Stimulated activated CD8-positive, alpha-beta memory T cell treated with anti-CD3 and anti-CD28 coated beads, Interleukin-2, amount 100 ng/mL, for 48 hours (primary cell): ENCODE measurements around the gene TBC1D24.

Experiments
- DNase-seq, 2 donors: peaks; one replicate each; pipeline ENCODE4 v3.0.0-alpha.2; 2020; ENCODE audit warnings: low read depth in 2 of 2

Gene TBC1D24

DNA sequence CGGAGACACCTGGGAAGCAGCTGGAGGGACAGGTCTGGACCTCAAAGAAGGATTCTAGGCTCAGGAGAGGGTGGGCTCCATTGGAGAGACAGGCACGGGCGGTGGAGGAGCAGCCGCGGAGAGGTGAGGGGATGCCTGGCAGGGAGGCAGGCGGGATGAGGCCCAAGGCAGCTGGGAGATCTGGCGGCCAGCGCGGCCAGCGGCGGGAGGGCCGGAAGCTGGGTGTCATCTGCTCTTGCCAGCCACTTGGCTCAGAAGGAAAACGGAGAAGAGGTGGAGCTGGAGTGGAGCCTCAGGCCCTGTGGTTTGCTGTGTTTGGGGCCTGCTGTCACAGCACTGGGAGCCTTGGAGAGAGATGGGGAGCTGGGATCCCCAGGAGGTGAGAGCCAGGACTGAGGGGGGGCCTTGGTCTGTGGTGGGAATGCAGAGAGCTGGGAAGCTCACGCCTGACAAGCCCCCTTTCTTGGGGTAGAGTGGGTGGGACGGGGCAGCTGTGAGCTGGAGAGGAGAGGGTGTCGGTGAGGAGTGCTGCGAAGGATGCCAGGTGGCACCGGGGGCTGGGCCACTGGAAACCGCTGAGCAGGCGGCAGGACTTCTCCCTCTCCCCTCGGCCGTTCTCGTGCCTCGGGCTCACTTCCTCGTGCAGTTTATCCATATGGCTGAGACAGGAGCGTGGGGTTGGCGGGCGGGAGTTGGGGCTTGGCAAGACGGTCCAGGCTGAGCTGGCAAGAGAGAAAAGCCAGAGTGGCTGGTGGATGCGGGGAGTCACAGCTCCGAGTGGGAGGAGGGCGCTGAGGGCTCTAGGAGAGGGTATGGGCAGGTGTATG is 8.0 kb downstream of the TBC1D24 start:
- no peak for DNase-seq

- no peak for DNase-seq
Measured at GRCh38 chr16:2483939-2484897, 9.3 kb downstream of the TBC1D24 start.

GRCh38 chr16:2484898-2485508 is 10.1 kb downstream of the TBC1D24 start:
- DNase-seq = no peak

- no peak for DNase-seq
Measured at GRCh38 chr16:2485811-2486507, 11.0 kb downstream of the TBC1D24 start.

GRCh38 chr16:2486645-2487516 is 12.0 kb downstream of the TBC1D24 start:
- peak; percentile 52 to 56 for DNase-seq

GRCh38 chr16:2487517-2487842 is 12.6 kb downstream of the TBC1D24 start:
- no peak for DNase-seq

GRCh38 chr16:2487903-2488531 is 13.1 kb downstream of the TBC1D24 start:
- DNase-seq = no peak

DNA sequence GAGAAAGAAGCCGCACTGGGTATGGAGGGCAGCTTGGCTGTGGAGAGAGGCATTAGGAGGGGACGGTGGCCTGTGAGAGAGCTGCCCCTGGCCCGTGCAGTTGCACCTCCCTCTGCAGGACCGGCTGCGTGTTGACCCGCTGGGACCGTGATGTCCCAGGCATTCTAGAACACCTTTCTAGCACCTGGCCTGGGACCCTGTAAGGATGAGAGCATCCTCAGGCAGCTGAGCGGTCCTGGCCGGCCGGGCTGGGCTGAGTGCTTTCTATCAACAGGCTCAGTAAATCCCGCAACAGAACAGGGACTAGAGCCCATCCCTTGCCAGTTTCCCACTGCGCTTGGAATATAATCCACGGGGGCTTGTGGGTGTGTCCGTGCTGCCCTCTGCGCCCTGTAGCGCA is 14.7 kb downstream of the TBC1D24 start:
- no peak for DNase-seq

GRCh38 chr16:2490190-2491105 is 15.5 kb downstream of the TBC1D24 start:
- DNase-seq = no peak

- no peak for DNase-seq
Measured at GRCh38 chr16:2492292-2492691, 17.4 kb downstream of the TBC1D24 start.

- no peak for DNase-seq
Measured at GRCh38 chr16:2493605-2494004, 18.7 kb downstream of the TBC1D24 start.

GRCh38 chr16:2494616-2495015 is 19.7 kb downstream of the TBC1D24 start:
- DNase-seq = no peak

GRCh38 chr16:2495041-2495440 is 20.1 kb downstream of the TBC1D24 start:
- DNase-seq = no peak

- no peak for DNase-seq
Measured at GRCh38 chr16:2496223-2497115, 21.5 kb downstream of the TBC1D24 start.

GRCh38 chr16:2497116-2497630 is 22.2 kb downstream of the TBC1D24 start:
- no peak for DNase-seq

GRCh38 chr16:2497695-2498484 is 23.0 kb downstream of the TBC1D24 start:
- DNase-seq = no peak
